Esophagus muscularis mucosa (tissue), 3 donors: ENCODE data around the gene SDF4.

Experiments used
- POLR2AphosphoS5 ChIP-seq, 2 donors: sonication (generic); formaldehyde crosslinking; IDR thresholded peaks; one replicate each; pipeline ENCODE4 v1.6.1; 2017; ENCODE audit warnings: antibody characterized with exemption in 2 of 2
- TF ChIP-seq, protein P1 (sequence below), 3 experiments: fragments of 200-600 bp in 2 of 3; fragments of 450-650 bp in 1 of 3; sonication (generic) in 2 of 3; IDR thresholded peaks; one replicate each; pipeline ENCODE4 v1.5.1; 2017 to 2019; ENCODE audit warnings: antibody characterized with exemption in 3 of 3, mild to moderate bottlenecking in 2 of 3, moderate library complexity in 1 of 3

- TF ChIP-seq, protein P1, sequence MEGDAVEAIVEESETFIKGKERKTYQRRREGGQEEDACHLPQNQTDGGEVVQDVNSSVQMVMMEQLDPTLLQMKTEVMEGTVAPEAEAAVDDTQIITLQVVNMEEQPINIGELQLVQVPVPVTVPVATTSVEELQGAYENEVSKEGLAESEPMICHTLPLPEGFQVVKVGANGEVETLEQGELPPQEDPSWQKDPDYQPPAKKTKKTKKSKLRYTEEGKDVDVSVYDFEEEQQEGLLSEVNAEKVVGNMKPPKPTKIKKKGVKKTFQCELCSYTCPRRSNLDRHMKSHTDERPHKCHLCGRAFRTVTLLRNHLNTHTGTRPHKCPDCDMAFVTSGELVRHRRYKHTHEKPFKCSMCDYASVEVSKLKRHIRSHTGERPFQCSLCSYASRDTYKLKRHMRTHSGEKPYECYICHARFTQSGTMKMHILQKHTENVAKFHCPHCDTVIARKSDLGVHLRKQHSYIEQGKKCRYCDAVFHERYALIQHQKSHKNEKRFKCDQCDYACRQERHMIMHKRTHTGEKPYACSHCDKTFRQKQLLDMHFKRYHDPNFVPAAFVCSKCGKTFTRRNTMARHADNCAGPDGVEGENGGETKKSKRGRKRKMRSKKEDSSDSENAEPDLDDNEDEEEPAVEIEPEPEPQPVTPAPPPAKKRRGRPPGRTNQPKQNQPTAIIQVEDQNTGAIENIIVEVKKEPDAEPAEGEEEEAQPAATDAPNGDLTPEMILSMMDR (IDR thresholded peaks at IDR 0.05), result no peak
- no peak for TF ChIP-seq POLR2AphosphoS5 (IDR thresholded peaks at IDR 0.05)
Observed at GRCh38 chr1:1260843-1261560, 29.2 kb upstream of the SDF4 start.
